H9 (cell line): ENCODE data around the gene NKIRAS2. TPM values are rescaled to one million over a fixed set of nuclear protein-coding genes. Genes with fewer than 3 reads are reported as not detected.

Source experiments
- DNase-seq: peaks from one replicate; pipeline ENCODE4 v3.0.0-alpha.2; 2017
- H2AFZ ChIP-seq: one replicate; pipeline ENCODE4 v1.6.1; 2013; ENCODE audit warnings: mild to moderate bottlenecking, low read length, control low read depth, moderate library complexity
- H2AK5ac ChIP-seq: 2 replicates; pipeline ENCODE4 v1.6.1; 2013; ENCODE audit warnings: low read length, control low read depth, mixed read lengths; ENCODE audit not compliant: insufficient read length
- H2BK120ac ChIP-seq: one replicate; pipeline ENCODE4 v1.6.1; 2013; ENCODE audit warnings: low read depth, mild to moderate bottlenecking, low read length, control low read depth, inconsistent platforms; ENCODE audit not compliant: poor library complexity, severe bottlenecking
- H2BK12ac ChIP-seq: 2 replicates; pipeline ENCODE4 v1.6.1; 2013; ENCODE audit warnings: low read length, control low read depth, mixed read lengths, low read depth; ENCODE audit not compliant: insufficient read length
- H2BK15ac ChIP-seq: 2 replicates; pipeline ENCODE4 v1.6.1; 2013; ENCODE audit warnings: low read depth, low read length, control low read depth
- H2BK20ac ChIP-seq: one replicate; pipeline ENCODE4 v1.6.1; 2013; ENCODE audit warnings: low read depth, mild to moderate bottlenecking, low read length, control low read depth, inconsistent platforms; ENCODE audit not compliant: poor library complexity, severe bottlenecking
- H2BK5ac ChIP-seq: 2 replicates; pipeline ENCODE4 v1.6.1; 2013; ENCODE audit warnings: low read length, control low read depth, mixed read lengths; ENCODE audit not compliant: insufficient read length
- H3K14ac ChIP-seq: 2 replicates; pipeline ENCODE4 v1.6.1; 2013; ENCODE audit warnings: low read length, control low read depth; ENCODE audit not compliant: insufficient read depth
- H3K18ac ChIP-seq: 2 replicates; pipeline ENCODE4 v1.6.1; 2013; ENCODE audit warnings: low read depth, mild to moderate bottlenecking, mixed read lengths, low read length, control low read depth; ENCODE audit not compliant: insufficient read length
- H3K23ac ChIP-seq: 2 replicates; pipeline ENCODE4 v1.6.1; 2013; ENCODE audit warnings: low read length, control low read depth, mixed read lengths, low read depth; ENCODE audit not compliant: insufficient read length
- H3K23me2 ChIP-seq: 2 replicates; pipeline ENCODE4 v1.6.1; 2013; ENCODE audit warnings: low read depth, mild to moderate bottlenecking, mixed read lengths, low read length, control low read depth; ENCODE audit not compliant: insufficient read length, poor library complexity, severe bottlenecking
- H3K27ac ChIP-seq: 2 replicates; pipeline ENCODE4 v1.5.1; 2013; ENCODE audit warnings: low read length, control low read depth, mixed read lengths, low read depth; ENCODE audit not compliant: insufficient read length
- H3K27me3 ChIP-seq: 2 replicates; pipeline ENCODE4 v1.6.1; 2013; ENCODE audit warnings: low read length, control low read depth, inconsistent platforms; ENCODE audit not compliant: insufficient read depth
- H3K4ac ChIP-seq: 2 replicates; pipeline ENCODE4 v1.6.1; 2013; ENCODE audit warnings: low read depth, mild to moderate bottlenecking, control low read depth, inconsistent platforms, low read length, moderate library complexity
- H3K4me1 ChIP-seq: 2 replicates; pipeline ENCODE4 v1.6.1; 2013; ENCODE audit warnings: low read length, control low read depth, inconsistent platforms; ENCODE audit not compliant: insufficient read depth
- H3K4me2 ChIP-seq: 2 replicates; pipeline ENCODE4 v1.6.1; 2013; ENCODE audit warnings: low read length, control low read depth, mixed read lengths; ENCODE audit not compliant: insufficient read length, insufficient read depth
- H3K56ac ChIP-seq: 2 replicates; pipeline ENCODE4 v1.6.1; 2013; ENCODE audit warnings: low read depth, mild to moderate bottlenecking, mixed read lengths, low read length, control low read depth; ENCODE audit not compliant: insufficient read length
- H3K79me1 ChIP-seq: 2 replicates; pipeline ENCODE4 v1.6.1; 2013; ENCODE audit warnings: low read depth, mild to moderate bottlenecking, moderate library complexity, low read length, control low read depth, inconsistent platforms; ENCODE audit not compliant: insufficient read depth, poor library complexity, severe bottlenecking
- H3K79me2 ChIP-seq: 2 replicates; pipeline ENCODE4 v1.6.1; 2013; ENCODE audit warnings: low read length, control low read depth, inconsistent platforms; ENCODE audit not compliant: insufficient read depth
- H3K9ac ChIP-seq: 2 replicates; pipeline ENCODE4 v1.6.1; 2013; ENCODE audit warnings: low read length, control low read depth, mixed read lengths; ENCODE audit not compliant: insufficient read length; ENCODE audit errors: extremely low read depth
- H3K9me3 ChIP-seq: one replicate; pipeline ENCODE4 v1.6.1; 2013; ENCODE audit warnings: low read depth, low read length, inconsistent platforms; ENCODE audit not compliant: control insufficient read depth
- H3T11ph ChIP-seq: one replicate; pipeline ENCODE4 v1.6.1; 2013; ENCODE audit warnings: mild to moderate bottlenecking, low read length, control low read depth, inconsistent platforms
- H4K20me1 ChIP-seq: one replicate; pipeline ENCODE4 v1.6.1; 2013; ENCODE audit not compliant: control insufficient read depth, insufficient read length, insufficient read depth
- H4K5ac ChIP-seq: 2 replicates; pipeline ENCODE4 v1.6.1; 2013; ENCODE audit warnings: low read depth, mild to moderate bottlenecking, mixed read lengths, low read length, control low read depth; ENCODE audit not compliant: insufficient read length
- H4K8ac ChIP-seq: replicated peaks from 2 replicates; pipeline ENCODE4 v1.6.1; 2013; ENCODE audit warnings: low read length, control low read depth, mixed read lengths, low read depth; ENCODE audit not compliant: insufficient read length
- H4K91ac ChIP-seq: 2 replicates; pipeline ENCODE4 v1.6.1; 2013; ENCODE audit warnings: low read depth, mild to moderate bottlenecking, moderate library complexity, mixed read lengths, low read length, control low read depth; ENCODE audit not compliant: insufficient read length
- H3K27ac Mint-ChIP-seq, 3 experiments: 2 replicates in 2 of 3; 3 replicates in 1 of 3; pipeline ENCODE4 v1.8.0; 2020 to 2021; ENCODE audit warnings: mixed read lengths in 3 of 3, mild to moderate bottlenecking in 1 of 3, moderate library complexity in 1 of 3
- H3K27me3 Mint-ChIP-seq: 2 replicates; pipeline ENCODE4 v1.8.0; 2021; ENCODE audit warnings: low read depth, mild to moderate bottlenecking, moderate library complexity, mixed read lengths
- H3K36me3 Mint-ChIP-seq, 3 experiments: 2 replicates in 2 of 3; 3 replicates in 1 of 3; pipeline ENCODE4 v1.8.0; 2020 to 2021; ENCODE audit warnings: low read depth in 3 of 3, mixed read lengths in 3 of 3; ENCODE audit not compliant: insufficient read depth in 1 of 3
- H3K4me1 Mint-ChIP-seq, 2 experiments: 2 replicates each; pipeline ENCODE4 v1.8.0; 2020; ENCODE audit warnings: mixed read lengths in 2 of 2
- H3K4me3 Mint-ChIP-seq, 2 experiments: 2 replicates in 1 of 2; 3 replicates in 1 of 2; pipeline ENCODE4 v1.8.0; 2020 to 2021; ENCODE audit warnings: mild to moderate bottlenecking in 2 of 2, mixed read lengths in 2 of 2, moderate library complexity in 1 of 2
- H3K9me3 Mint-ChIP-seq, 2 experiments: 2 replicates in 1 of 2; 3 replicates in 1 of 2; pipeline ENCODE4 v1.8.0; 2020; ENCODE audit warnings: mild to moderate bottlenecking in 2 of 2, mixed read lengths in 2 of 2, moderate library complexity in 1 of 2
- WGBS: extraction: QIAGEN DNeasy Blood & Tissue Kit; methylation state at CpG from one replicate; pipeline ENCODE4 v1.1.7; 2013; ENCODE audit warnings: missing lambda C conversion rate, low lambda C conversion rate, mixed read lengths; ENCODE audit not compliant: insufficient read length; ENCODE audit errors: extremely low coverage; 5-methylcytosine and 5-hydroxymethylcytosine counted together
- total RNA-seq: library from RNA; stranded (reverse); gene quantifications from 2 replicates; pipeline ENCODE4 v1.2.1, GENCODE V29; 2021
- TF ChIP-seq, protein P1 (sequence below): fragments of 200-600 bp; sonication (generic); conservative IDR thresholded peaks from 3 replicates; pipeline ENCODE4 v1.8.0; 2021; ENCODE audit warnings: antibody characterized with exemption, mild to moderate bottlenecking

NKIRAS2 gene
- total RNA-seq, 1 experiment from 2014 or later, result 37.1 TPM

GRCh38 chr17:42018339-42018738, 1.6 kb upstream of the NKIRAS2 start:
- H3K9me3 Mint-ChIP-seq, result no peaks in the 10 kb centered on the region
- H3K79me2 ChIP-seq, result peaks cover 20% of the 10 kb centered on the region; the same call in 1 of the 2 replicates
- H2AK5ac ChIP-seq, result no peak overlapping the region
- H3K23ac ChIP-seq, result no peak overlapping the region
- H2BK5ac ChIP-seq, result no peak overlapping the region
- H4K91ac ChIP-seq, result no peak overlapping the region
- no peak overlapping the region for H4K5ac ChIP-seq
- TF ChIP-seq, protein P1, sequence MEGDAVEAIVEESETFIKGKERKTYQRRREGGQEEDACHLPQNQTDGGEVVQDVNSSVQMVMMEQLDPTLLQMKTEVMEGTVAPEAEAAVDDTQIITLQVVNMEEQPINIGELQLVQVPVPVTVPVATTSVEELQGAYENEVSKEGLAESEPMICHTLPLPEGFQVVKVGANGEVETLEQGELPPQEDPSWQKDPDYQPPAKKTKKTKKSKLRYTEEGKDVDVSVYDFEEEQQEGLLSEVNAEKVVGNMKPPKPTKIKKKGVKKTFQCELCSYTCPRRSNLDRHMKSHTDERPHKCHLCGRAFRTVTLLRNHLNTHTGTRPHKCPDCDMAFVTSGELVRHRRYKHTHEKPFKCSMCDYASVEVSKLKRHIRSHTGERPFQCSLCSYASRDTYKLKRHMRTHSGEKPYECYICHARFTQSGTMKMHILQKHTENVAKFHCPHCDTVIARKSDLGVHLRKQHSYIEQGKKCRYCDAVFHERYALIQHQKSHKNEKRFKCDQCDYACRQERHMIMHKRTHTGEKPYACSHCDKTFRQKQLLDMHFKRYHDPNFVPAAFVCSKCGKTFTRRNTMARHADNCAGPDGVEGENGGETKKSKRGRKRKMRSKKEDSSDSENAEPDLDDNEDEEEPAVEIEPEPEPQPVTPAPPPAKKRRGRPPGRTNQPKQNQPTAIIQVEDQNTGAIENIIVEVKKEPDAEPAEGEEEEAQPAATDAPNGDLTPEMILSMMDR, result no peak
- H3K4me2 ChIP-seq, result peak overlapping the region; percentile 79
- H3K23me2 ChIP-seq, result peaks cover 14% of the 10 kb centered on the region
- no peaks in the 10 kb centered on the region for H3K27me3 Mint-ChIP-seq
- no peak overlapping the region for H3K14ac ChIP-seq
- peak overlapping the region; percentile 97 to 99 for H3K4me3 Mint-ChIP-seq
- peaks cover 9 to 33% (median 25%) of the 10 kb centered on the region in 3 experiments for H3K36me3 Mint-ChIP-seq
- peaks cover 37 to 45% of the 10 kb centered on the region in 2 experiments for H3K4me1 Mint-ChIP-seq
- H2BK15ac ChIP-seq, result no peak overlapping the region
- H3K9me3 ChIP-seq, result no peaks in the 10 kb centered on the region
- no peak overlapping the region for H2BK20ac ChIP-seq
- peak; percentile 80 for DNase-seq
- H3K27me3 ChIP-seq, result no peaks in the 10 kb centered on the region; the same call in 1 of the 2 replicates
- H4K8ac ChIP-seq, result no peak overlapping the region
- no peaks in the 10 kb centered on the region for H3K79me1 ChIP-seq
- H3K9ac ChIP-seq, result peak overlapping the region; percentile 66
- H3K27ac Mint-ChIP-seq, result peak overlapping the region; percentile 97 to 100 (median 98); a peak in 5 of 7 replicates
- H3K18ac ChIP-seq, result no peak overlapping the region
- H2BK120ac ChIP-seq, result no peak overlapping the region
- no peaks in the 10 kb centered on the region for H4K20me1 ChIP-seq
- WGBS, result no CpG with 5 or more reads among the region's 3 CpGs
- H3K27ac ChIP-seq, result no peak overlapping the region
- no peak overlapping the region for H3K4ac ChIP-seq
- no peak overlapping the region for H2BK12ac ChIP-seq
- no peak overlapping the region for H2AFZ ChIP-seq
- H3K56ac ChIP-seq, result no peak overlapping the region
- peaks cover 4% of the 10 kb centered on the region; the same call in 1 of the 2 replicates for H3K4me1 ChIP-seq
- H3T11ph ChIP-seq, result no peak overlapping the region
